Measurements from ENCODE around the gene MAD2L2.

DNA sequence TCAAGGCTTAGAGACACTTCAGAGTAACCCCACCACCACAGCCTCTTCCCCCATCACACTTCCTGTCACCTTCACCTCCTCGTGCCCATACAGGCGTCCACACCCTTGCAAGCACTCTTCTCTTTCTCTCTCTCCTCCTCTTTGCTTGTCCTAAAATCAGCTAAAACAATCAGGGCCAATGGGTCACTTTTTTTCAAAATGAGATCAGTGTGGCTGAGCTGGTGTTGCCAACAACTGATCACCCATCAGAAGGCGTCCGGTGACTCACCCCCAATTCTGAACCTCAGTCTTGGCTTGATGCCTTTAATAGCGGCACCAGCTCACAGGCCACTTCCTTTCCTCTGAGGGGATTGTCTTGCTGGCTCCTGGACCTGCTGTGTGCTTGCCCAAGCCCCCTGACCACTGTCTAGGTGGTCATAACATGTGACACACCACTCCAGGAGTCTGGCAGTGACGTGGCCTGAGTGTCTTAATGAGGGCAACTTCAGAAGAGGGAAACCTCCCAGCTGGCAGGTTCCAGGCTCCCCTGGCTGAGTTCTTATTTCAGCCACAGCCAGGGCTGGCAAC, 12.2 kb upstream of the MAD2L2 start:
- TF ChIP-seq POLR2A (IDR thresholded peaks at IDR 0.05) = no peak
- TF ChIP-seq, protein P1, sequence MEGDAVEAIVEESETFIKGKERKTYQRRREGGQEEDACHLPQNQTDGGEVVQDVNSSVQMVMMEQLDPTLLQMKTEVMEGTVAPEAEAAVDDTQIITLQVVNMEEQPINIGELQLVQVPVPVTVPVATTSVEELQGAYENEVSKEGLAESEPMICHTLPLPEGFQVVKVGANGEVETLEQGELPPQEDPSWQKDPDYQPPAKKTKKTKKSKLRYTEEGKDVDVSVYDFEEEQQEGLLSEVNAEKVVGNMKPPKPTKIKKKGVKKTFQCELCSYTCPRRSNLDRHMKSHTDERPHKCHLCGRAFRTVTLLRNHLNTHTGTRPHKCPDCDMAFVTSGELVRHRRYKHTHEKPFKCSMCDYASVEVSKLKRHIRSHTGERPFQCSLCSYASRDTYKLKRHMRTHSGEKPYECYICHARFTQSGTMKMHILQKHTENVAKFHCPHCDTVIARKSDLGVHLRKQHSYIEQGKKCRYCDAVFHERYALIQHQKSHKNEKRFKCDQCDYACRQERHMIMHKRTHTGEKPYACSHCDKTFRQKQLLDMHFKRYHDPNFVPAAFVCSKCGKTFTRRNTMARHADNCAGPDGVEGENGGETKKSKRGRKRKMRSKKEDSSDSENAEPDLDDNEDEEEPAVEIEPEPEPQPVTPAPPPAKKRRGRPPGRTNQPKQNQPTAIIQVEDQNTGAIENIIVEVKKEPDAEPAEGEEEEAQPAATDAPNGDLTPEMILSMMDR (IDR thresholded peaks at IDR 0.05) = no peak
